GM12874 (cell line): ENCODE results near the gene SIGLEC14.
A peak's percentile ranks its signal among the peaks of the same experiment; 100 is the strongest.

Source experiments
- TF ChIP-seq, protein P1 (sequence below): IDR thresholded peaks from 2 replicates; pipeline ENCODE4 v1.5.1; 2011; ENCODE audit warnings: low read depth, mild to moderate bottlenecking, control low read depth, low read length, moderate library complexity; ENCODE audit not compliant: insufficient read depth

Gene SIGLEC14

DNA sequence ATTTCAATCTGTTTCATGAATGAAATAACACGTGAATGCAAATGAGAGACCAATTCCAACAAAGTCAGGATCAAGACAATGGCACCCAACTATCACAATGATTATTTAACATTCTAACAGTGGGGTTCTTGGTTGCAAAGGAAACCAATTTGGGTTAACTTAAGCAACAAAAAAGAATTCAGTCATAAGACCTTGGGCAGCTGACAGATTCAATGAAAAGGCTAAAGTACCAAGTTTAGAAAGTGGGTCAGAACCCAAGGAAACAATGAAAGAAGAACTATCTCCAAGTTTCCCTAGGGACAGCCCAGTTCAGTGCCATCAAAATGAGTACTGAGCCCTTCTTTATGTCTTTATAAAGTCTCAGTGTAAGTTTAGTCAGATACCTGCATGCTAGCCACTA lies 17.5 kb upstream of the SIGLEC14 start:
- TF ChIP-seq, protein P1, sequence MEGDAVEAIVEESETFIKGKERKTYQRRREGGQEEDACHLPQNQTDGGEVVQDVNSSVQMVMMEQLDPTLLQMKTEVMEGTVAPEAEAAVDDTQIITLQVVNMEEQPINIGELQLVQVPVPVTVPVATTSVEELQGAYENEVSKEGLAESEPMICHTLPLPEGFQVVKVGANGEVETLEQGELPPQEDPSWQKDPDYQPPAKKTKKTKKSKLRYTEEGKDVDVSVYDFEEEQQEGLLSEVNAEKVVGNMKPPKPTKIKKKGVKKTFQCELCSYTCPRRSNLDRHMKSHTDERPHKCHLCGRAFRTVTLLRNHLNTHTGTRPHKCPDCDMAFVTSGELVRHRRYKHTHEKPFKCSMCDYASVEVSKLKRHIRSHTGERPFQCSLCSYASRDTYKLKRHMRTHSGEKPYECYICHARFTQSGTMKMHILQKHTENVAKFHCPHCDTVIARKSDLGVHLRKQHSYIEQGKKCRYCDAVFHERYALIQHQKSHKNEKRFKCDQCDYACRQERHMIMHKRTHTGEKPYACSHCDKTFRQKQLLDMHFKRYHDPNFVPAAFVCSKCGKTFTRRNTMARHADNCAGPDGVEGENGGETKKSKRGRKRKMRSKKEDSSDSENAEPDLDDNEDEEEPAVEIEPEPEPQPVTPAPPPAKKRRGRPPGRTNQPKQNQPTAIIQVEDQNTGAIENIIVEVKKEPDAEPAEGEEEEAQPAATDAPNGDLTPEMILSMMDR: no peak

DNA sequence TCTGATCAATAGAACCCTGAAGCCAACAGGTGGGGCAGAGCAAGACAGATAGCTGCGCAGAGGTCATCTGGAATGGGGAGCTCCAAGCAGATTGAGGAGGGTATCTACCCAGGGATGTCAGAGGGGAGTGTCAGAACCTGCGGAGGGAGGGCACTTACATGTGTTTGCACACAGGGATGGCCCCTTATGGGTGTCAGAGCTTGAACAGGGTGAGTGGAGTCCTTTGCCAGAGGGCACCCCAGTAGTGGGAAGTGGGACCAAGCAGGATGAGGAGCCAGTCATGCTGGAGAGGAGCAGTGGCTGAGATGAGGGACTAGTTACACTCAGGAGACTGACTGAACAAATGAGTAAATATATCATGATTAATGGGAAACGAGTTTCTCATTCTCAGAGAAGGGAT lies 17.0 kb upstream of the SIGLEC14 start:
- TF ChIP-seq, protein P1: no peak

DNA sequence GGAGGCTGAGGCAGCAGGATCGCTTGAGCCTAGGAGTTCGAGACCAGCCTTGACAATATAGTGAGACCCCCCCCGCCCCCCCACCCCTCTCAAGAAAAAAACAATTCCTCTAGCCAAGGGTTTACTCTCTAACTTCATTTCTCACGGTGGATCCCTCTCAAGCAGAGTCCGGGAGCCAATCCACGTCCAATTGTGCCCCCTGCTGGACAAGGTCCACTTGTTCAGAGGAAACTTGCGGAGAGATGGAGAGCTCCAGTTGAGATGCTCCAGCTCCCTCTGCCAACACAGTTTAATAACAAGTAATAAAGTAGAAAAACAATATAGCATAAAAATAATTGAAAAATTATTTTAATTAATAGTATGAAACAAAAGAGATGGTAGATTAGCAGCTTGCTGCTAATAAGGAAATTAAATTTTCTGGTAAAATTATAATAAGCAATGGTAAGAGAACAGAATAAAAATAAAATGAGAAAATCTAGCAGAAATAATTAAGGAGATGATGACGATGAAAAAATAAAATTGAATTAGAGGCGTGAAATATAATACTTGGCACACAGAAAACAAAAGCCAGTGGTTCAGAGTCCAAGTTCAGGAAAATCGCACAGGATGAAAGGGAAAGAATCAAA lies 14.5 kb upstream of the SIGLEC14 start:
- TF ChIP-seq, protein P1: peak; percentile 71

DNA sequence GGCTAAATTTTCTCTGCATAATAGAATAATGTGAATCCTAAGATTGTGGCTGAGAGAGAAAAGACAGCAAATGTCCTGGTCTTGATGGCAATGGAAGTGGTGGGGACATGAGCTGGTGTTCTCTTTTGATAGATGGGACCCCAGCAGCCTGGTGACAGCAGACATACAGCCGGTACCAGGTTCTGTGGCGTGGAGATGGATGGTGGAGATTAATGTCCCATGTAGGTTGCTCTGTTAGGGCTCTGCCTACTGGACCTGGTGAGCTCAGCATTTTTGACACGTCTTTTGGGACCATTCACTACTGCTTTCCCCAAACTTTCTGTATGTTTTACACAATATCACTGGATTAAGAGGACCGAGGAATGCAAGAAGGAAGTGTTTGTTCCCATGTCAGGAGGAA lies 8.2 kb upstream of the SIGLEC14 start:
- TF ChIP-seq, protein P1: no peak

DNA sequence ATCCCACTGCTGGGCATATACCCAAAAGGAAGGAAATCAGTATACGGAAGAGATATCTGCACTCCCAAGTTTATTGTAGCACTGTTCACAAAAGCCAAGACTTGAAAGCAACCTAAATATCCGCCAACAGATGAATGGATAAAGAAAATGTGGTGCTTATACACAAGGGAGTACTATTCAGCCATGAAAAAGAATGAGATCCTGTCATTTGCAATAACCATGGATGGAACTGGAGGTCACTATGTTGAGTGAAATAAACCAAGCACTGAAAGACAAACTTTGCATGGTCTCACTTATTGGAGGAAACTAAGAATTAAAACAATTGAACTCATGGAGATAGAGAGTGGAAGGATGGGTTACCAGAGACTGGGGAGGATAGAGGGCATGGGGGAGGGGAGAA lies 6.5 kb upstream of the SIGLEC14 start:
- TF ChIP-seq, protein P1: no peak

DNA sequence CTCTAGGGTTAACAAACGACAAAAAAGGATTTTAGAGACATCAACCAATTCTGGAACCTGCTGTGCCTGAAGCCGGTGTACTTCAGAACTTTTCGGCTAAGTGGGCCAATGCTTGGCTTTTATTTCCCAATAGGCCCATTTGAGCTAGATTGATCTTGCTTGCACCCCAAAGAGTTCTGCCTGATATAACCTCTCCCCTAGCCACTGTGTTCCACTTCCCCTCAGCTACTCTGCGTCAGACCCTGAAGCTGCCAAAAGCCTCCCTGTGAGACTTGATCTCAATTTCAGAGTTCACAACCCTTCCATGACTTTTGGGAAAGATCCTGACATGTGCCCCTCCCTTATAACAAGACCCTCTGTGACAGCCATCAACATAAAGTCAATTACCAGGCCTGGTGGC lies 5.6 kb upstream of the SIGLEC14 start:
- TF ChIP-seq, protein P1: no peak

DNA sequence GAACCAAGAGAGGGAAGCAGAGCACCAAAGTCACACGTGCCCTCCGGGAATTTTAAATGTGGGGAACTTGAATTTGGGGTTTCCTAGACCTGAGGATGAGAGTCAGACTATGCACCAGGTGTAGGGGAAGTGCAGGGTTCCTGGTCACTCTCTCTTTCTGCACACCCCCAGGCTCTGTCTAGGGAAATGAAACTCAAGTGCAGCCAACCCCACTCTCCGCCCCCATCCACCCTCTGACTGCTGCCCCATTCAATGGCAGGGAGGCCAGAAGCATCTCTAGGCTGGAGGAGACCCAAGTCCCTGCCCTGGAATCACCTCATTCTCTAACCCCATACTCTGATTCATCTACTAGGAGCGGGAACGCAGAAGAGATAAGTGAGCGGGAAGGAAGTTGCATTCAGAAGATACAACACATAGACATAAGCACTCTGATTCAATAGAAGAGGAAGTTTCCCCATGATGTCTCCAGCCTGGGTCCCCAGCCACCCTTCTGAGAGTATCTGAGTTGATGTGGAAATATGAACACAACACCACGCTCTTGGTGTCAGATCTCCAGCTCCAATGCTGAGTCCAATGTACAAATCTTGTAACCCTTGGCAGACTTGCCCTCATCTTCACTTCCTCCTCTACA lies 4.7 kb upstream of the SIGLEC14 start:
- TF ChIP-seq, protein P1: no peak
